ENCODE measurements around the gene C3.

Gene C3

GRCh38 chr19:6678690-6679109 lies 41.8 kb downstream of the C3 start:
- Histone ChIP-seq H4K20me1 (ENCODE audit: insufficient read depth, low read length, poor library complexity, severe bottlenecking) (no peaks in the 10 kb centered on the region), H3K9ac (ENCODE audit: low read depth, low read length, poor library complexity, severe bottlenecking) (no peak overlapping the region), H3K27me3 (ENCODE audit: insufficient read depth, low read length, poor library complexity, severe bottlenecking) (no peaks in the 10 kb centered on the region), H3K9me2 (replicated peaks; ENCODE audit: low read depth, low read length) (no peaks in the 10 kb centered on the region), H3K4me3 (ENCODE audit: low read length, poor library complexity, severe bottlenecking) (no peak overlapping the region), H3K4me2 (ENCODE audit: low read depth, low read length, poor library complexity, severe bottlenecking) (no peak overlapping the region), H3K4me1 (ENCODE audit: insufficient read depth, low read length, poor library complexity, severe bottlenecking) (peaks cover 18% of the 10 kb centered on the region), H3K9me3 (ENCODE audit: insufficient read depth, low read depth, low read length) (no peaks in the 10 kb centered on the region), H3K36me3 (ENCODE audit: insufficient read depth, low read length) (no peaks in the 10 kb centered on the region), H3K79me2 (ENCODE audit: insufficient read depth, low read length) (no peaks in the 10 kb centered on the region), H2AFZ (ENCODE audit: low read length) (no peak overlapping the region), H3F3A (ENCODE audit: low read depth) (no peaks in the 10 kb centered on the region)
- TF ChIP-seq EZH2phosphoT487 (IDR thresholded peaks at IDR 0.05; ENCODE audit: borderline replicate concordance): no peak
- TF ChIP-seq CTCF (conservative IDR thresholded peaks at IDR 0.05; ENCODE audit: low read length): no peak

GRCh38 chr19:6677883-6678689 lies 42.4 kb downstream of the C3 start:
- Histone ChIP-seq H3F3A (ENCODE audit: low read depth) (no peaks in the 10 kb centered on the region), H3K9me3 (ENCODE audit: insufficient read depth, low read depth, low read length) (no peaks in the 10 kb centered on the region), H3K4me3 (ENCODE audit: low read length, poor library complexity, severe bottlenecking) (no peak overlapping the region), H3K4me1 (ENCODE audit: insufficient read depth, low read length, poor library complexity, severe bottlenecking) (peaks cover 18% of the 10 kb centered on the region), H3K79me2 (ENCODE audit: insufficient read depth, low read length) (no peaks in the 10 kb centered on the region), H2AFZ (ENCODE audit: low read length) (no peak overlapping the region), H3K27me3 (ENCODE audit: insufficient read depth, low read length, poor library complexity, severe bottlenecking) (no peaks in the 10 kb centered on the region), H4K20me1 (ENCODE audit: insufficient read depth, low read length, poor library complexity, severe bottlenecking) (no peaks in the 10 kb centered on the region), H3K36me3 (ENCODE audit: insufficient read depth, low read length) (no peaks in the 10 kb centered on the region), H3K9me2 (replicated peaks; ENCODE audit: low read depth, low read length) (no peaks in the 10 kb centered on the region), H3K9ac (ENCODE audit: low read depth, low read length, poor library complexity, severe bottlenecking) (no peak overlapping the region), H3K4me2 (ENCODE audit: low read depth, low read length, poor library complexity, severe bottlenecking) (no peak overlapping the region)
- TF ChIP-seq EZH2phosphoT487 (IDR thresholded peaks at IDR 0.05; ENCODE audit: borderline replicate concordance): no peak
- TF ChIP-seq CTCF (conservative IDR thresholded peaks at IDR 0.05; ENCODE audit: low read length): no peak

GRCh38 chr19:6677495-6677882 lies 43.0 kb downstream of the C3 start:
- TF ChIP-seq EZH2phosphoT487 (IDR thresholded peaks at IDR 0.05; ENCODE audit: borderline replicate concordance): no peak
- no peak for TF ChIP-seq CTCF (conservative IDR thresholded peaks at IDR 0.05; ENCODE audit: low read length)
- Histone ChIP-seq H3K36me3 (ENCODE audit: insufficient read depth, low read length) (no peaks in the 10 kb centered on the region), H3F3A (ENCODE audit: low read depth) (no peaks in the 10 kb centered on the region), H3K9me3 (ENCODE audit: insufficient read depth, low read depth, low read length) (no peaks in the 10 kb centered on the region), H3K9ac (ENCODE audit: low read depth, low read length, poor library complexity, severe bottlenecking) (no peak overlapping the region), H3K79me2 (ENCODE audit: insufficient read depth, low read length) (no peaks in the 10 kb centered on the region), H3K9me2 (replicated peaks; ENCODE audit: low read depth, low read length) (no peaks in the 10 kb centered on the region), H3K27me3 (ENCODE audit: insufficient read depth, low read length, poor library complexity, severe bottlenecking) (no peaks in the 10 kb centered on the region), H4K20me1 (ENCODE audit: insufficient read depth, low read length, poor library complexity, severe bottlenecking) (no peaks in the 10 kb centered on the region), H3K4me2 (ENCODE audit: low read depth, low read length, poor library complexity, severe bottlenecking) (no peak overlapping the region), H3K4me1 (ENCODE audit: insufficient read depth, low read length, poor library complexity, severe bottlenecking) (peaks cover 18% of the 10 kb centered on the region), H2AFZ (ENCODE audit: low read length) (no peak overlapping the region), H3K4me3 (ENCODE audit: low read length, poor library complexity, severe bottlenecking) (no peak overlapping the region)

Data from Loucy (cell line).